Panc1 (cell line): Measurements from ENCODE around the gene CCBE1. TPM values are rescaled to one million over a fixed set of nuclear protein-coding genes. Genes with fewer than 3 reads are reported as not detected.

Source experiments
- ATAC-seq: fragments of 200-7000 bp; cut with Tn5 transposase; 2 replicates; pipeline ENCODE4 v1.9.1; 2020; ENCODE audit warnings: mild to moderate bottlenecking, moderate library complexity
- BruUV-seq: library from RNA; stranded (reverse); fragments of 400-500 nt; replicated peaks from 2 replicates; lab custom pipeline; 2021; lab: Mats Ljungman, UMichigan
- CTCF ChIA-PET: fragments of 300-600 bp; sonication (Branson Sonifier 250); formaldehyde crosslinking; loops from one replicate; lab custom pipeline; 2022; ENCODE audit warnings: antibody characterized with exemption; lab: Charles Lee
- POLR2A ChIA-PET: fragments of 300-600 bp; sonication (Branson Sonifier 250); formaldehyde crosslinking; loops from one replicate; lab custom pipeline; 2022; ENCODE audit warnings: antibody characterized with exemption; lab: Charles Lee
- DNase-seq: peaks from one replicate; pipeline ENCODE4 v3.0.0-alpha.2; 2010; ENCODE audit warnings: low read depth, low spot score
- H3K27ac ChIP-seq: 2 replicates; pipeline ENCODE4 v1.5.1; 2011; ENCODE audit warnings: mild to moderate bottlenecking, low read length, inconsistent platforms
- H3K27me3 ChIP-seq: fragments of 200-500 bp; sonication (Bioruptor generic); 2 replicates; pipeline ENCODE4 v1.6.0; 2014; ENCODE audit warnings: low read length, inconsistent platforms; ENCODE audit not compliant: control insufficient read depth, insufficient read depth
- H3K36me3 ChIP-seq: fragments of 200-500 bp; sonication (Bioruptor generic); 2 replicates; pipeline ENCODE4 v1.5.1; 2014; ENCODE audit warnings: inconsistent platforms, mild to moderate bottlenecking, low read length, moderate library complexity; ENCODE audit not compliant: control insufficient read depth, insufficient read depth
- H3K4me1 ChIP-seq: 2 replicates; pipeline ENCODE4 v1.5.1; 2011; ENCODE audit warnings: inconsistent platforms, mild to moderate bottlenecking, low read length, moderate library complexity; ENCODE audit not compliant: control insufficient read depth, insufficient read depth
- H3K4me3 ChIP-seq, 2 experiments: 2 replicates each; pipeline ENCODE4 v1.5.1; 2011 to 2012; ENCODE audit warnings: low read depth in 2 of 2, low read length in 2 of 2, mild to moderate bottlenecking in 2 of 2, inconsistent platforms in 1 of 2, moderate library complexity in 1 of 2
- H3K9me3 ChIP-seq: fragments of 200-500 bp; sonication (Bioruptor generic); 2 replicates; pipeline ENCODE4 v1.5.1; 2014; ENCODE audit warnings: low read depth, mild to moderate bottlenecking, inconsistent platforms, low read length, moderate library complexity; ENCODE audit not compliant: control insufficient read depth, insufficient read depth
- CTCF ChIP-seq: fragments of 450-650 bp; IDR thresholded peaks from 2 replicates; pipeline ENCODE4 v1.5.1; 2017; ENCODE audit warnings: mild to moderate bottlenecking
- POLR2AphosphoS5 ChIP-seq: IDR thresholded peaks from 2 replicates; pipeline ENCODE4 v1.6.1; 2012; ENCODE audit warnings: mild to moderate bottlenecking, low read depth, low read length, moderate library complexity
- REST ChIP-seq, 2 experiments: IDR thresholded peaks; 2 replicates each; pipeline ENCODE4 v1.6.1; 2011 to 2012; ENCODE audit warnings: low read depth in 2 of 2, control low read depth in 1 of 2, low read length in 1 of 2, mild to moderate bottlenecking in 1 of 2, moderate library complexity in 1 of 2; ENCODE audit not compliant: insufficient read depth in 1 of 2
- SIN3A ChIP-seq: IDR thresholded peaks from 2 replicates; pipeline ENCODE4 v1.6.1; 2012; ENCODE audit warnings: low read depth, mild to moderate bottlenecking, low read length, moderate library complexity, borderline replicate concordance; ENCODE audit not compliant: insufficient read depth
- TCF7L2 ChIP-seq: IDR thresholded peaks from 2 replicates; pipeline ENCODE4 v1.6.1; 2011; ENCODE audit warnings: mild to moderate bottlenecking, low read depth, low read length, inconsistent platforms
- in situ Hi-C: cut with HindIII; loops from 2 replicates; pipeline ENCODE4 v1.10.0; 2016; ENCODE audit warnings: low sequenced_read_pairs, low pct_unique_long_range_greater_than_20kb
- intact Hi-C: fragments of 100-400 bp; cut with micrococcal nuclease; formaldehyde crosslinking; loops from one replicate; pipeline ENCODE4 v1.10.0; 2022; ENCODE audit not compliant: unreplicated experiment
- total RNA-seq: library from RNA; stranded (reverse); gene quantifications from one replicate; pipeline ENCODE4 v1.2.1, GENCODE V29; 2021; ENCODE audit not compliant: unreplicated experiment

The CCBE1 gene
- total RNA-seq, 1 experiment from 2014 or later, result 0.13 TPM

- no peak for TF ChIP-seq REST (IDR thresholded peaks at IDR 0.05; ENCODE audit: insufficient read depth in 1 of 2, low read depth in 2 of 2, low read length in 1 of 2)
- no peak for TF ChIP-seq CTCF
- no peak for TF ChIP-seq SIN3A
- TF ChIP-seq POLR2AphosphoS5, result no peak
- TF ChIP-seq TCF7L2, result no peak
- in situ Hi-C loops, result no loop called here
- CTCF ChIA-PET, result no interaction called here
- no peaks in the 10 kb centered on the region for H3K4me1 ChIP-seq
- H3K9me3 ChIP-seq, result no peaks in the 10 kb centered on the region
- BruUV-seq, result no TSS peak
- H3K27ac ChIP-seq, result no peak overlapping the region
- no peak for DNase-seq
- no peaks in the 10 kb centered on the region for H3K36me3 ChIP-seq
- intact Hi-C loops, result no loop called here
- no peaks in the 10 kb centered on the region for H3K27me3 ChIP-seq
- ATAC-seq, result no peak
- POLR2A ChIA-PET, result no interaction called here
- no peak overlapping the region for H3K4me3 ChIP-seq
Measured at GRCh38 chr18:59429608-59430007, 267.6 kb downstream of the CCBE1 start.

- intact Hi-C loops (no loop called here), in situ Hi-C loops (no loop called here)
- no peak overlapping the region for H3K27ac ChIP-seq
- TF ChIP-seq POLR2AphosphoS5 (no peak), SIN3A (no peak), CTCF (no peak), TCF7L2 (no peak), REST (IDR thresholded peaks at IDR 0.05; ENCODE audit: insufficient read depth in 1 of 2, low read depth in 2 of 2, low read length in 1 of 2) (no peak)
- no peaks in the 10 kb centered on the region for H3K27me3 ChIP-seq
- no TSS peak for BruUV-seq
- H3K4me1 ChIP-seq, result no peaks in the 10 kb centered on the region
- no peaks in the 10 kb centered on the region for H3K36me3 ChIP-seq
- CTCF ChIA-PET, result no interaction called here
- ATAC-seq (no peak), DNase-seq (no peak)
- H3K4me3 ChIP-seq, result no peak overlapping the region
- no peaks in the 10 kb centered on the region for H3K9me3 ChIP-seq
- POLR2A ChIA-PET, result no interaction called here
Measured at GRCh38 chr18:59428018-59428417, 269.2 kb downstream of the CCBE1 start.
